HG02885 (cell line): ENCODE data around the gene FHIT.

ENCODE experiments used
- ATAC-seq: cut with Tn5 transposase; IDR thresholded peaks from one replicate; pipeline ENCODE4 v1.9.1; 2021; ENCODE audit warnings: mild to moderate bottlenecking; ENCODE audit not compliant: unreplicated experiment, poor library complexity

FHIT gene

GRCh38 chr3:59758672-59759071, 1492.6 kb downstream of the FHIT start:
- no peak for ATAC-seq

- no peak for ATAC-seq
Observed at GRCh38 chr3:59756934-59757333, 1494.3 kb downstream of the FHIT start.

GRCh38 chr3:59754456-59755129, 1496.7 kb downstream of the FHIT start:
- no peak for ATAC-seq

GRCh38 chr3:59753808-59754450, 1497.3 kb downstream of the FHIT start:
- ATAC-seq, result no peak

- ATAC-seq, result no peak
Observed at GRCh38 chr3:59752925-59753324, 1498.3 kb downstream of the FHIT start.

- ATAC-seq, result no peak
Observed at GRCh38 chr3:59751606-59752005, 1499.6 kb downstream of the FHIT start.

- no peak for ATAC-seq
Observed at GRCh38 chr3:59750391-59750790, 1500.9 kb downstream of the FHIT start.

GRCh38 chr3:59749291-59749690, 1502.0 kb downstream of the FHIT start:
- ATAC-seq, result no peak

- ATAC-seq, result no peak
Observed at GRCh38 chr3:59746585-59746984, 1504.7 kb downstream of the FHIT start.

- no peak for ATAC-seq
Observed at GRCh38 chr3:59737241-59737640, 1514.0 kb downstream of the FHIT start.

GRCh38 chr3:59734061-59734460, 1517.2 kb downstream of the FHIT start:
- no peak for ATAC-seq

- ATAC-seq, result no peak
Observed at GRCh38 chr3:59733041-59733809, 1518.0 kb downstream of the FHIT start.

- ATAC-seq, result peak; percentile 78
Observed at GRCh38 chr3:59731943-59732342, 1519.3 kb downstream of the FHIT start.

- ATAC-seq, result no peak
Observed at GRCh38 chr3:59730591-59730990, 1520.7 kb downstream of the FHIT start.

GRCh38 chr3:59728587-59728908, 1522.7 kb downstream of the FHIT start:
- ATAC-seq, result no peak

GRCh38 chr3:59727902-59728586, 1523.2 kb downstream of the FHIT start:
- no peak for ATAC-seq

- no peak for ATAC-seq
Observed at GRCh38 chr3:59726279-59726678, 1525.0 kb downstream of the FHIT start.

- no peak for ATAC-seq
Observed at GRCh38 chr3:59717679-59718205, 1533.5 kb downstream of the FHIT start.

GRCh38 chr3:59714066-59714465, 1537.2 kb downstream of the FHIT start:
- ATAC-seq, result no peak

- no peak for ATAC-seq
Observed at GRCh38 chr3:59710554-59710953, 1540.7 kb downstream of the FHIT start.
